HG02798 (cell line): ENCODE results near the gene CNTN1.

Source experiments
- ATAC-seq: cut with Tn5 transposase; IDR thresholded peaks from one replicate; pipeline ENCODE4 v1.9.1; 2021; ENCODE audit warnings: mild to moderate bottlenecking; ENCODE audit not compliant: unreplicated experiment, poor library complexity

The CNTN1 gene

DNA sequence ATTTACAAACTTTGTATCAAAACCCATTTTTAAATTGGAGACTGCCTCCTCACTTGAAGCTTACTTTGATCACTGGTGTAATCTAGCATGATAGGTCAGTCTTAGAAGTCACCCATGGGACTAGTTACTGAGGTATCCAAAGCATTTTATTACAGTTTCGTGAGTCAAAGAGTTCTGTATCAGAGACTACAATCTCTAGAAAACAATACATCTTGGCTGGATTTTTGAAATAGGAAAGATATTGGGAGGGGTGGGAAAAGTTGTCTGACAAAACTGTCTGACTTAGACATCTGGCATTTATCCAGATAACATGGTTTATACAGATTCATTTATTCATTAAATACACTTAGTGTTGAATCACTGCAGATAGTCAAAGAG is 322.4 kb downstream of the CNTN1 start:
- no peak for ATAC-seq

DNA sequence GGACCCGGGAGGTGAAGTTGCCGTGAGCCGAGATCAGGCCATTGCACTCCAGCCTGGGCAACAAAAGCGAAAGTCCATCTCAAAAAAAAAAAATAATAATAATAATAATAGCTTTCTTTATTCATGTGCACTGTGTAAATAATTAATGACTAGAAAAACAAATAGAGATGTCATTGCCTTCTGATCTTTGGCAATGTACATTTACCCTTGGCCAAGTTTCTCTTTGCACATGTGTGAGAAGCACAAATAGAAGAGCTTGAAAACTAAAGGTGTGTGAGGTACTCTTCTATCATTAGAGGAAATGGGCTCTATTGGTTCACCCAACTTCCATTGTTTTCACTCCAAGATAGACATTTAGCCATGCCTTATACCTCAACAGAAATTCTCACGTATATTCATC is 325.8 kb downstream of the CNTN1 start:
- ATAC-seq, result no peak

GRCh38 chr12:41019461-41019860 is 327.2 kb downstream of the CNTN1 start:
- ATAC-seq, result no peak

DNA sequence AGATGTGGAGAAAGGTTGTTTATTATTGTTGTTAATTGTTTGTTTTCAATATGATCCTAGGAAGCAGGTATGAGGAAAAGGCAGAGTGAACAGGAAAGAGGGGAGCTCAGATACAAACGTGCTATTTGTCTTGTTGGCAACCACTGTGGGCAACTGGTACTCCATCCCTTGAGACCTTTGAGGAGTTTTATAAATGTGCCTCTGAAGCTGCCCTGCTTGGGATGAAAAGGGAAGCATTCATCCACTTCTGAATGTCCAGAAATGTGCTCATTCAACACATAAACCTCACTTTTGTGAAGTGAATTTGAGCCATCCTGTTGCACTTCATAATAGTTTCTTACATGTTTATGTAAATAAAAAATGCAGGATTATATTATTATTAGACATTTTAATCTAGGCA is 331.6 kb downstream of the CNTN1 start:
- no peak for ATAC-seq

- no peak for ATAC-seq
Measured at GRCh38 chr12:41026151-41026550, 333.9 kb downstream of the CNTN1 start.

GRCh38 chr12:41032386-41032785 is 340.1 kb downstream of the CNTN1 start:
- ATAC-seq, result no peak

DNA sequence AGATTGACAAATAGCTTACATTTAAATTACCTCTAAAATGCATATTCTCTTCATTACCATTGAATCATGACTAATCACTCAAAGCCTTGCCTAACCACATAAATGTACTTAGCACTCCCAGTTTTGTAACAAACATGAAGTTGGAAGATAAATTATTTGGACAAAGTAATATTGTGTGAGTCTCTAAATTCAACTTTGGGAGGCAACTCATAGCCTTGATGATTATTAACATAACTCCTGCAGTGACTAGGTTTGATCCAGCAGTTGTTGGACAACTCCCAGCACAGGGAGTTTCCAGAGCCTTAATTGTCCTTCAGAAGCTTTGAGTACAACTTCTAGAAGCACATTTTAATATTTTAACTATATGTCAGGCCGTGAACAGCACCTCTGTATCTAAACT is 342.4 kb downstream of the CNTN1 start:
- no peak for ATAC-seq

- no peak for ATAC-seq
Measured at GRCh38 chr12:41039461-41039860, 347.2 kb downstream of the CNTN1 start.

DNA sequence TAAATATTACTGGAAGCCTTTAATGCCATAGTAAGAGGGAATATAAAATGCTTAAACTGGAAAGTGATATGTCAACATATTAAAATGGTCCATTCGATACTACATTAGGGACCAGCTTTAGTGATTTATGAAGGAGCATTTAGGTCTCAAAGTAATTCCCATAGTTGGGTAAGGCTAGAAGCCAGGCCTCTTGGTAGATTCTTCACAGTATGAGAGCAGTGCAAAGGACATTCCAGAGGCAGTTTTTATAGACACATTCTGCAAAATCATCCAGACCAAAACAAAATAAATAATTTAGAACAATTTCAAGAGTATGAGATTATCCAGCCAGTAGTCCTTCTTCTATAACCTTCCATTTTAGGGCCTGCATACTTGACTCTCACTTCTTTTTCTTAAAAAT is 353.3 kb downstream of the CNTN1 start:
- ATAC-seq, result no peak

- ATAC-seq, result no peak
Measured at GRCh38 chr12:41049033-41049432, 356.8 kb downstream of the CNTN1 start.

DNA sequence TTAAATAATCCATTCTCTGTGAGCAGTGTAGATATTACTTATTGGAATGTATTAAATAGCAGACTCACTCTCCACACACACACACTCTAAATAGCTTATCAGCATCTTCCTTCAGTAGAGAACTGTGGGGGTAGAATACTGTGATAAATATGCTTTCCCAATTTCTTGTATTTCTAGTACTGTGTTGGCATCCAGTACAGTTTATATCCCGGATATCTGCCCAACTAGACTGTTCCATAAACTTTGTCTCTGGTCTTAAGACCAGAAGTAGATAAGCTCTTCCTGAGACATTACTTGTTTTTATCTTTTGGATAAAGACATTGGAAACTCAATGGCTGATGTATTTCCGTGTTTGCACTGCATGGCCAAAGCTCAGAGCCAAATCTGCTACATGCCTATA is 359.7 kb downstream of the CNTN1 start:
- no peak for ATAC-seq

DNA sequence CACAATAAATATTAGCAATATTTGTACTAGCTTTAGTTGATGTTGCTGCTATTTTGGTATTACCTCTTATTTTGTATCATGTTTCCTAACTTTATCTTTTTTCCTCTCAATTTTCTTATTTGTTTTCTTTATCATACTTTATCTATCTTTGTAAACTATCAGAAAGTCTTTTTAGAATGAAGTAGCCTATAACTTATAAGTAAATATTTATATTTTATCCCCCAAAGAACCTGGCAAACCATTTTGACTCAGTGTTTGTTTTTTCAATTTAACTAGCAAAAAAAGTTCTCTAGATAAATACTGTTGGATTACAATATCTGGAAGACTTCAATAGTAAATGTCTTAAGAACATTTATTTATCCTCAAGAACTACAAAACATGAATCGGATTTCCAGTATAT is 360.2 kb downstream of the CNTN1 start:
- ATAC-seq, result no peak

DNA sequence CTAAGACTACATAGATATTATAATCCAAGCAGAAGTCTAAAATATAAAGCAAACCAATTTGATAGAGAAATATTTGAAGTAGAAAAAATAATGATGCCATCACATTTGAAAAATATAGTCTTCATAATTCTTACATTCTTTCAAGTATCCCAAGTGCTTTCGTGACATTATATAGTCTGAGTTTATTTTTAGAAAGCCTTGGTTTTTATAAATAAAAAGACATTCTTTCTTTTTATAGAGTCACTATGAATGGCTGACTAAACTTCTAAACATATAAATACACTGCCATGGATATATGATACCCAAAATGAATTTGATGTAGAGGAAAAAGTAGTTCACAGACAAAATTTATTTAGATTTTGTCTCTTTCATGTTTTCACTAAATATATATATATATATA is 360.8 kb downstream of the CNTN1 start:
- ATAC-seq, result no peak

GRCh38 chr12:41055875-41056577 is 363.8 kb downstream of the CNTN1 start:
- no peak for ATAC-seq

GRCh38 chr12:41058266-41058665 is 366.0 kb downstream of the CNTN1 start:
- ATAC-seq, result no peak

- ATAC-seq, result no peak
Measured at GRCh38 chr12:41061192-41061591, 369.0 kb downstream of the CNTN1 start.

DNA sequence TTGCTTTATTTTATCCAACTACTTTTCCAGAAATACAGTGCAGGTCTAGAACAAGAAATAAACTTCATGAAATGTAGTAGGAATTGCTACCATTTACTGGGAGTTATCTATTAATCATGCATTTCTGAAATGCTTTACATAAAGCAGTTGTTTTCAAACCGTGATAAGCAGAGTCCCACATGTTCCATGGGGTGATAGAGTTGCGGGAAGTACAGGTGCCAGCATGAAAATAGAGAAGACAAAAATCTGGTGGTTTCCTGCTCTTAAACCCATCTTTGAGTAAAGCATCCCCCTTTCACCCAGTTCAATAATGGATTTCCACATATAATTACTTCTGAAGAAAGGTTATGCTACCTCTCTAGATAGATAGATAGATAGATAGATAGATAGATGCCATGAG is 372.2 kb downstream of the CNTN1 start:
- ATAC-seq, result no peak

DNA sequence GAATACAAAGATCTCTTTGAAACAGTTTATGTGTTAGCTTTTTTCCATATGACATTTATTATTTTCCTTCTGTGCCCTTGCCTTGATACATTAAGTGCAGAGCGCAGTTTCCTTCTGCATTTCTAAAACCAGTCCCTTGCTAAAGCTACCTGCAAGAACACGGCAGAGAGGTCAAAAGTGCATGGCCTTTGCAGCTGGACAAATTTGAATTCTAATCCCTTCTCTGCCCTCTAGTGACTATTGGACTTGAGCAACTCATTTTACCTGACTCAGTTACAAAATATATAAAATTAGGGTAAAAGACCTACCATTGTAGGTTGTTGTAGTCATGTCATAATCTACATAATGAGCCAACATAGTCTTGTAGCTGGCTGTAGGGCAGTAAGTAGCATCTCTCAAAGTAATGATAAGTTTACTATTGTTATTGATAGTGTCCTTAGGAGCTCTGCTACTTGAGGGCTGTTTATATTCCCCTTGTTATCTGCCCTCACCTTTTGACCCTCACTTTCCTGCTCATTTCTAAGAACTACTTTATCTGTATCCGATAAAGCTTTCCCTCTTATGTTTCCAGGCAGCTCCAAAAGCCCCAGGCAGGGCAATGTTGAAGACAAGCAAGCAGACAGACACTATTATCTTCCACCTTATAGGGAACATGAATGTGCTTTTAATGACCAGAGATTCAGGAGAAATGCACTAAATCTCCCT is 375.9 kb downstream of the CNTN1 start:
- ATAC-seq, result no peak

DNA sequence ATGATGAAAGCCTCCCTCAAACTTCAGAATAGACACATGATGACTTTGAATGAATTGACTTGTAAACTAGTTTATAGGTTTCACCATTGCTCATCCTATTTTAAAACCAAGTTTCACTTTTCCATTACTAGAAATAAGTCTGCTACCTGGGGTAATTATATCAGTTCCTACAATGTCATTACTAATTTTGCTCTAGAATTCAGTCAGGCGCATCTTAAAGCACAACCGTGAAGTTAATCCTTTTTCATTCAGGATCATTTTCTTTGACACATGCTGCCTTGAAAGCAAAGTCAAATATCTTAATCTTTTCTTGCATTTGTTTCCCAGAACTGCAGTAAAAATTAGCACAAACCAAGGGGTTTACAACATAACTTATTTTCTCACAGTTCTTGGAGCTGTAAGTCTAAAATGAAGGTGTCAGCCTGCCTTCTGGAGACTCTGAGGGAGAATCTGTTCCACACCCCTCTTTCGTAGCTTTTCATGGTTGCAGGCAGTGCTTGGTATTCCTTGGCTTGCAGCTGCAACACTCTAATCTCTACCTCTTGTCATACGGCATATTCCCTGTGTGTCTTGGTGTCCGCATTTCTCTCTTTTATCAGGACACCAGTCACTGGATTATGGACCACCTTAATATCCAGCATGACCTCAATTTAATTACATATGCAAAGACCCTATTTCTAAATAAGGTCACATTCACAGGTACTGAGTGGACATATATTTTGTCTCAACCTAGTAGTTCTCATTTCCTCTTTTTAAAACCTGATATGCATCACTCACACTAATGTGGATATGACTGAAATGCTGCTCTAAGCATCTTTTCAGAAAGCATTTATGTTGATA is 381.6 kb downstream of the CNTN1 start:
- ATAC-seq, result peak; percentile 56

GRCh38 chr12:41074473-41074769 is 382.2 kb downstream of the CNTN1 start:
- no peak for ATAC-seq

GRCh38 chr12:41076114-41076513 is 383.9 kb downstream of the CNTN1 start:
- ATAC-seq, result no peak
